NK-92 (cell line): Measurements from ENCODE around the gene CEP104.

Experiments
- DNase-seq: peaks from one replicate; lab custom pipeline; 2025; ENCODE audit not compliant: unreplicated experiment; lab: John Stamatoyannopoulos, UW

CEP104 gene

DNA sequence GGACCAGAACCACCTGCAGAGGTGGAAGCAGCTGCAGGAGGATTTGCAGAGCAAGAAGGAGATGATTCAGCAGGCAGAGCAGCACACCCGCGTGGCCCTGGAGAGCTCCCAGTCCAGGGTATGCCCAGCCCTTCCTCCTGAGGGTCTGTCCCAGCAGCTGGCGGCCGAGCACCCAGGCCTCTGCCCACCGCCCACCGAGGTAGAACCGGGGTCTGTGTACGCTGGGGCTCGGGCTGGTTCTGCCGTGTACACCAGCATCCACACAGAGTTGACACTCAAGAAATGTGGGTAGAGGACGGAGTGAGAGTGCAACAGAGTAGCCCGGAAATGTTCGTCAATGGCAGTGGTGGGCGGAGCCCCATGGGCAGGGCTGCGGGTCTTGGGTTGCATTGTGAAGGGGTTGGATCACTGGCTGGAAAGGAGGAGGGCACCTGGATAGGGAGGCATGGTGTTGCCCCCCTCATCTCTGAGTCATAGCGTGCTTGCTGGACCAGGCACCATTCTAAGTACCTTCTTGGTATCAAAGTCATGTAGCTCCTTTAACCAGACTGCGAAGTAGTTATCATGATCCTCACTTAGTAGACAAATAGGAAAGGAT is 89.6 kb downstream of the CEP104 start:
- DNase-seq: no peak

DNA sequence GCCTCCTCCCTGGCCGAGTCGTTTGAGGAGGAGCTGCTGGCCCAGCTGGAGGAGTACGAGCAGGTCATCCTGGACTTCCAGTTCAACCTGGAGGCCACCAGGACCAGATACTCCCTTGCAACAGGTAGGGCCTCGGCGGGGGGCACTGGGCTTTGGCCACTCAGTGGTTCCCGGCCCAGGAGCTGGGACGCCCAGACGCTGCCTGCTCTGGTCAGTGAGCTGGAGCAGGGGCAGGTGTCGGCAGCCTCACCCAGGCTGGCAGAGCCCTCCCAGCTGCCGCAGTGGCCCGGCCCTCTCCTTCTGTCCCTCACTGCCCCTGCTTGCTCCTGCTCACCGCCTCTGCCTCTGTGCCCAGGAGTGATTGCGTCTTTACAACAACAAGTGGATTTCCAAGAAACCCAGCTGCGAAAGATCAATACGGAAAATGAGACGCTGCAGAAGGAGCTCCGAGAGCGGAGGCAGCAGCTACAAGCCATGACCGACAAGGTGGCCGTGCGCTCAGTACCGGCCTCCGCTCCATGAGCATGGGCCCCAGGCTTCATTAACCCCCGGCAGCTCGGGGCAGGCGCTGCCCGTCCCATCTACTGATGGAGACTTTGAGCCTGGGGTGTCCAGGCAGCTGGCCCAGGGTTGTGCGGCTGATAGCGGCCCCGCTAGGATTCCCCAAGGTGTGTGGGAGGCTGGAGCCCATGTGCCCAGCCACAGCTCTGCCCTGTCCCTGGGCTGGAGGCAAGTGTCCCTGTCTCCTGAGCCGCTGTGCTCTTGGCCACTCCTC is 93.5 kb downstream of the CEP104 start:
- DNase-seq: no peak

DNA sequence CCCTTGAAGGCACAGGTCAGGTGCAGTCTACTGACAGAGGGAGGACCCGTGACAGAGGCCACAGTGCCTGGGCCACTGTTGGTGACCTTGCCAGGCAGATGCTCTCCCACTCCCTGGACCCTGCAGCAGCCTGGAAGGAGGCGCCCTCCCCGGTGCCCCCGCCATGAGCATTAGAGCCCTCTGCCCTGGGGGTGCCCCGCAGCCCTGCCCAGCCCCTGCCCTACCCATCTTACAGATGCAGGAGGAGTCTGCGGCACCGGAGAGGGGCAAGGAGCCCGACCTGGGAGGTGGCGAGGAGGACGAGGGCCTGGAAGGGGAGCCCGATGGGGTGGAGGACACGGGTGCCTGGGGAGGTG is 94.2 kb downstream of the CEP104 start:
- no peak for DNase-seq

DNA sequence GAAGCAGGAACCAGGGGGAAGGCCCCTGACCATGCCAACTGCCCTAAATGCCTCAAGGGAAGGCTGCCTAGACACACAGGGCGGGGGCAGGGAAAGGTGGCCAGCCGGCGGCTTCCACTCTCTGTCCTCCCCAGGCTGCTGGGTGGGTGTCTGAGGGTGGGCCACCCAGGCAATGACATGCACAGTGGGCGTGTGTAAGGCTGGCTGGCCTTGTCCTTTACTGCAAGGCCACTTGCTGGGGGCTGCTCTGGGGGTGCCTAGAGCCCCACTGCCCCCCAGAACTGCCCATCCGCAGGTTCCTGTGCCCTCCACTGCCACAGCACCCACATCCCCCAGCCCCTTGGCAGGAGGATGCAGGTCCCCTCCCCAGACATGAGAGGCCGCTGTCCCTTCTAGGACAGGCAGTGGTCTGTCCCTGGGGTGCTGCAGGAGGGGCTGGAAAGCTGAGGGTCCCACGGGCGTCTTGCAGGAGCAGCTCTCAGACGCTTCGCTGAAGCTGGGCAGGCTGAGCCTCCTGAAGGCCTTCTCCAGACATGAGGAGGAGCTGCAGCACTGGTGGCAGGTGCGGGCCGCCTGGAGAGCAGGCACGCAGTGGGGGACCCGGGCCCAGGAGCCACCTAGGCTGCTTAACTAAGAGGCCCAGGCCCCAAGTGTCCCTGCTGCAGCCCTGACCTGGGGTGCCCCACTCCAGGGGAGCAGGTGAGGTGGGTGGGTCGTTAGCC is 94.7 kb downstream of the CEP104 start:
- DNase-seq: no peak
